CD4-positive, alpha-beta T cell (primary cell): ENCODE measurements around the gene TMEM74B. TPM values are rescaled to one million over a fixed set of nuclear protein-coding genes. Genes with fewer than 3 reads are reported as not detected.

Experiments used
- ATAC-seq: fragments of 200-7000 bp; cut with Tn5 transposase; one replicate; pipeline ENCODE4 v1.10.0; 2022; ENCODE audit warnings: mild to moderate bottlenecking; ENCODE audit not compliant: poor library complexity
- CTCF ChIA-PET: fragments of 350-600 bp; sonication (Branson Sonifier 250); formaldehyde crosslinking; loops from one replicate; lab custom pipeline; 2021; ENCODE audit warnings: antibody characterized with exemption, inconsistent platforms; lab: Charles Lee
- POLR2A ChIA-PET: fragments of 350-600 bp; sonication (Branson Sonifier 250); formaldehyde crosslinking; loops from one replicate; lab custom pipeline; 2021; ENCODE audit warnings: antibody characterized with exemption, inconsistent platforms; lab: Charles Lee
- DNase-seq, 14 experiments: peaks; one replicate each; pipeline ENCODE4 v3.0.0-alpha.2; 2013 to 2020; ENCODE audit warnings: mixed read lengths in 2 of 14
- H3K27ac ChIP-seq, 2 donors: one replicate each; pipeline versions ENCODE4 v1.5.1 to v1.7.0; 2013; ENCODE audit warnings: low read length in 2 of 2, low read depth in 1 of 2, mild to moderate bottlenecking in 1 of 2
- H3K27me3 ChIP-seq, 2 experiments: 1 replicate in 1 of 2; 2 replicates in 1 of 2; pipeline versions ENCODE4 v1.6.1 to v1.7.0; 2013; ENCODE audit warnings: low read length in 2 of 2, control low read depth in 1 of 2, mild to moderate bottlenecking in 1 of 2, moderate library complexity in 1 of 2; ENCODE audit not compliant: insufficient read depth in 2 of 2, control insufficient read depth in 1 of 2
- H3K36me3 ChIP-seq: one replicate; pipeline ENCODE4 v1.6.1; 2013; ENCODE audit warnings: low read length, control low read depth; ENCODE audit not compliant: insufficient read depth
- H3K4me1 ChIP-seq: one replicate; pipeline ENCODE4 v1.6.1; 2013; ENCODE audit warnings: low read length, control low read depth; ENCODE audit not compliant: insufficient read depth
- H3K4me3 ChIP-seq: one replicate; pipeline ENCODE4 v1.5.1; 2013; ENCODE audit warnings: mild to moderate bottlenecking, low read length, moderate library complexity
- H3K9me3 ChIP-seq, 2 experiments: 1 replicate in 1 of 2; 2 replicates in 1 of 2; pipeline versions ENCODE4 v1.6.1 to v1.7.0; 2013; ENCODE audit warnings: low read length in 2 of 2, mild to moderate bottlenecking in 2 of 2, control low read depth in 1 of 2, moderate library complexity in 1 of 2; ENCODE audit not compliant: control insufficient read depth in 1 of 2, insufficient read depth in 1 of 2
- H3K27ac Mint-ChIP-seq: one replicate; pipeline ENCODE4 v1.8.0; 2020; ENCODE audit warnings: mixed read lengths
- H3K27me3 Mint-ChIP-seq: one replicate; pipeline ENCODE4 v1.8.0; 2021; ENCODE audit warnings: mixed read lengths
- H3K36me3 Mint-ChIP-seq: one replicate; pipeline ENCODE4 v1.8.0; 2021; ENCODE audit warnings: low read depth, mixed read lengths
- H3K4me1 Mint-ChIP-seq: one replicate; pipeline ENCODE4 v1.8.0; 2021; ENCODE audit warnings: low read depth, mixed read lengths
- H3K4me3 Mint-ChIP-seq: one replicate; pipeline ENCODE4 v1.8.0; 2020; ENCODE audit warnings: mild to moderate bottlenecking, mixed read lengths
- H3K9me3 Mint-ChIP-seq: one replicate; pipeline ENCODE4 v1.8.0; 2020; ENCODE audit warnings: mixed read lengths
- intact Hi-C, 2 experiments: fragments of 100-400 bp; cut with DNase I in 1 of 2; cut with micrococcal nuclease in 1 of 2; formaldehyde crosslinking; loops; one replicate each; pipeline versions ENCODE4 v1.15.1 to v1.9.0; 2023 to 2025; cut with DNase I, micrococcal nuclease
- total RNA-seq, 174 experiments: library from RNA in 2 of 174; stranded (reverse) in 2 of 174; gene quantifications; one replicate each; pipeline ENCODE4 v1.2.3 and lab custom pipeline; 2021 to 2026
- TF ChIP-seq, protein P1 (sequence below): fragments of 200-600 bp; IDR thresholded peaks from one replicate; pipeline ENCODE4 v1.8.0; 2022; ENCODE audit warnings: antibody characterized with exemption, mild to moderate bottlenecking

The TMEM74B gene
- total RNA-seq, 2 experiments from 2014 or later, result 0.17 TPM; not detected in 1

- H3K27me3 Mint-ChIP-seq, result no peaks in the 10 kb centered on the region
- Histone ChIP-seq H3K9me3 (no peaks in the 10 kb centered on the region), H3K4me1 (no peaks in the 10 kb centered on the region), H3K27me3 (no peaks in the 10 kb centered on the region), H3K36me3 (no peaks in the 10 kb centered on the region), H3K4me3 (no peak overlapping the region), H3K27ac (no peak overlapping the region)
- peaks cover 8% of the 10 kb centered on the region for H3K4me1 Mint-ChIP-seq
- H3K9me3 Mint-ChIP-seq, result no peaks in the 10 kb centered on the region
- TF ChIP-seq, protein P1, sequence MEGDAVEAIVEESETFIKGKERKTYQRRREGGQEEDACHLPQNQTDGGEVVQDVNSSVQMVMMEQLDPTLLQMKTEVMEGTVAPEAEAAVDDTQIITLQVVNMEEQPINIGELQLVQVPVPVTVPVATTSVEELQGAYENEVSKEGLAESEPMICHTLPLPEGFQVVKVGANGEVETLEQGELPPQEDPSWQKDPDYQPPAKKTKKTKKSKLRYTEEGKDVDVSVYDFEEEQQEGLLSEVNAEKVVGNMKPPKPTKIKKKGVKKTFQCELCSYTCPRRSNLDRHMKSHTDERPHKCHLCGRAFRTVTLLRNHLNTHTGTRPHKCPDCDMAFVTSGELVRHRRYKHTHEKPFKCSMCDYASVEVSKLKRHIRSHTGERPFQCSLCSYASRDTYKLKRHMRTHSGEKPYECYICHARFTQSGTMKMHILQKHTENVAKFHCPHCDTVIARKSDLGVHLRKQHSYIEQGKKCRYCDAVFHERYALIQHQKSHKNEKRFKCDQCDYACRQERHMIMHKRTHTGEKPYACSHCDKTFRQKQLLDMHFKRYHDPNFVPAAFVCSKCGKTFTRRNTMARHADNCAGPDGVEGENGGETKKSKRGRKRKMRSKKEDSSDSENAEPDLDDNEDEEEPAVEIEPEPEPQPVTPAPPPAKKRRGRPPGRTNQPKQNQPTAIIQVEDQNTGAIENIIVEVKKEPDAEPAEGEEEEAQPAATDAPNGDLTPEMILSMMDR, result no peak
- DNase-seq (no peak), ATAC-seq (no peak)
- no peak overlapping the region for H3K27ac Mint-ChIP-seq
- POLR2A ChIA-PET, result no interaction called here
- H3K36me3 Mint-ChIP-seq, result no peaks in the 10 kb centered on the region
- CTCF ChIA-PET, result interaction anchor here (1.1 kb wide), 1 partner anchor 14 kb away, joined by 3 read pairs; no protein-coding TSS in a partner anchor
- intact Hi-C loops, result no loop called here
- H3K4me3 Mint-ChIP-seq, result no peak overlapping the region
Observed at GRCh38 chr20:1198751-1199150, 14.0 kb upstream of the TMEM74B start.

DNA sequence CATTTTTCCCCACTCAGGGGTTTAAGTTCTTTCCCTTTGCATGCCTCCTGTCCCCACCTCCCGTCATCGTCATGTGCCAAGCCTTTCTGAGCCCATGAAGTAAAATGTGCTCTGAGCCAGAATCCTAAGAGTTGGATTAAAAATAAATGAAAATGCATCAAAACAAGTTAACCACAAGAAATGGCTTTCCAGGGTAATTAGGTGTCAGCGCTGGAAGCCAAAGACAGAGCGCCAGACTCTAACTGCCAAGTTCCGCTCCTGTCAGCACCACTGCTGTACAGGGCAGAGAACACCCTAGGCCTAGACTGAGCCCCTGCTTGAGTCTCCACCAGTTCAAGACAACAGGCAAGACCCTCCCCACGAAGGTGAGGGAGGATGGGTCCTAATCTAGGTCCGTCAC, 13.0 kb upstream of the TMEM74B start:
- Mint-ChIP-seq H3K4me3 (no peak overlapping the region), H3K9me3 (no peaks in the 10 kb centered on the region), H3K36me3 (no peaks in the 10 kb centered on the region), H3K27ac (no peak overlapping the region), H3K4me1 (peaks cover 8% of the 10 kb centered on the region), H3K27me3 (no peaks in the 10 kb centered on the region)
- ATAC-seq (no peak), DNase-seq (no peak)
- Histone ChIP-seq H3K4me1 (no peaks in the 10 kb centered on the region), H3K27ac (no peak overlapping the region), H3K27me3 (no peaks in the 10 kb centered on the region), H3K4me3 (no peak overlapping the region), H3K36me3 (no peaks in the 10 kb centered on the region), H3K9me3 (no peaks in the 10 kb centered on the region)
- intact Hi-C loops, result no loop called here
- ChIA-PET POLR2A (no interaction called here), CTCF (interaction anchor here (1.1 kb wide), 1 partner anchor 15 kb away, joined by 3 read pairs; no protein-coding TSS in a partner anchor)
- TF ChIP-seq, protein P1, result no peak

DNA sequence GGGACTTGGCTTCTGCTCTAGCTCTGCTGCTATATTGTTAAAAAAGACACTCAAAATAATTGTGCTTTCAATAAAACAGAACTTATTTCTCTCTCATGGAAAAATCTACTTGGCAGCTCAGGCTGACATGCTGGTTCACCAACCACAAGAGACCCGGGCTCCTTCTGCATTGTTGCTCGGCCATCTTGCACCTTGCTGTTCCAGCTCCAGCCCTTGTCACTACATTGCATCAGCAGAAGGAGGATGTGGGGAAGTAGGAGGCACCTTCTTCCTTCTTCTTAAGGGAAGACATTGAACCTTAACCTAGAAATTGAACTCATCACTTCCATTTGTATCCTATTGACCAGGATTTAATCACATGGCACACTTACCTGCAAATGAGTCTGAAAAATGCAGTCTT, 11.9 kb upstream of the TMEM74B start:
- no peak overlapping the region for H3K4me3 ChIP-seq

More for the DNA sequence above, 11.9 kb upstream of the TMEM74B start:
- DNase-seq (no peak), ATAC-seq (no peak)
- H3K27me3 ChIP-seq, result no peaks in the 10 kb centered on the region
- no peaks in the 10 kb centered on the region for H3K4me1 ChIP-seq
- no peaks in the 10 kb centered on the region for H3K36me3 ChIP-seq
- Mint-ChIP-seq H3K4me3 (no peak overlapping the region), H3K36me3 (no peaks in the 10 kb centered on the region), H3K4me1 (peaks cover 8% of the 10 kb centered on the region), H3K27me3 (no peaks in the 10 kb centered on the region), H3K9me3 (no peaks in the 10 kb centered on the region), H3K27ac (no peak overlapping the region)
- TF ChIP-seq, protein P1, result no peak
- H3K9me3 ChIP-seq, result no peaks in the 10 kb centered on the region
- no peak overlapping the region for H3K27ac ChIP-seq
- ChIA-PET CTCF (no interaction called here), POLR2A (no interaction called here)
- intact Hi-C loops, result no loop called here
